Endothelial cell of umbilical vein (primary cell): ENCODE measurements around the gene IFNA7. TPM values are rescaled to one million over a fixed set of nuclear protein-coding genes. Genes with fewer than 3 reads are reported as not detected.

Experiments used
- BruUV-seq: library from RNA; stranded (reverse); fragments of 400-500 nt; replicated peaks from 2 replicates; lab custom pipeline; 2021; lab: Mats Ljungman, UMichigan
- CTCF ChIA-PET: fragments of 300-600, 350-600 bp; sonication (Branson Sonifier 250); formaldehyde crosslinking; loops from one replicate; lab custom pipeline; 2021; ENCODE audit warnings: antibody characterized with exemption, inconsistent platforms; lab: Charles Lee
- POLR2A ChIA-PET: fragments of 300-600, 350-600 bp; sonication (Branson Sonifier 250); formaldehyde crosslinking; loops from one replicate; lab custom pipeline; 2021; ENCODE audit warnings: antibody characterized with exemption, inconsistent platforms; lab: Charles Lee
- DNase-seq: peaks from one replicate; pipeline ENCODE4 v3.0.0-alpha.2; 2011; ENCODE audit warnings: low read depth, low spot score
- FAIRE-seq: peaks from 2 replicates; lab custom pipeline; 2011; peaks lifted over from hg19 to GRCh38; lab: Jason Lieb, UNC
- H2AFZ ChIP-seq: 2 replicates; pipeline ENCODE4 v1.6.0; 2012; ENCODE audit warnings: low read depth, low read length, control low read depth, inconsistent platforms
- H3K27ac ChIP-seq: 2 replicates; pipeline ENCODE4 v1.5.1; 2011; ENCODE audit warnings: low read depth, mild to moderate bottlenecking, control low read depth, low read length, moderate library complexity; ENCODE audit not compliant: insufficient read depth
- H3K27me3 ChIP-seq, 2 experiments: 2 replicates each; pipeline versions ENCODE4 v1.6.0 to v1.6.1; 2011; ENCODE audit warnings: low read length in 2 of 2, mixed read lengths in 1 of 2; ENCODE audit not compliant: control insufficient read depth in 2 of 2, insufficient read depth in 2 of 2
- H3K36me3 ChIP-seq, 2 experiments: 2 replicates in 1 of 2; 3 replicates in 1 of 2; pipeline ENCODE4 v1.5.1; 2011; ENCODE audit warnings: low read length in 2 of 2, mild to moderate bottlenecking in 1 of 2, moderate library complexity in 1 of 2; ENCODE audit not compliant: control insufficient read depth in 2 of 2, insufficient read depth in 2 of 2; ENCODE audit errors: extremely low read depth in 1 of 2
- H3K4me1 ChIP-seq: 3 replicates; pipeline ENCODE4 v1.5.1; 2011; ENCODE audit warnings: mild to moderate bottlenecking, low read length; ENCODE audit not compliant: control insufficient read depth, insufficient read depth; ENCODE audit errors: extremely low read depth
- H3K4me2 ChIP-seq: 2 replicates; pipeline ENCODE4 v1.6.1; 2011; ENCODE audit warnings: low read length, control low read depth, mixed read lengths; ENCODE audit not compliant: insufficient read depth
- H3K4me3 ChIP-seq, 3 experiments: fragments of 200-600 bp in 1 of 3; sonication (generic), shearing (Covaris generic) in 1 of 3; replicated peaks in 1 of 3; 2 replicates each; pipeline ENCODE4 v1.5.1; 2011 to 2016; ENCODE audit warnings: control low read depth in 3 of 3, low read length in 3 of 3, mild to moderate bottlenecking in 2 of 3, inconsistent platforms in 1 of 3, low read depth in 1 of 3, moderate library complexity in 1 of 3; ENCODE audit not compliant: insufficient read depth in 1 of 3
- H3K79me2 ChIP-seq: 2 replicates; pipeline ENCODE4 v1.6.0; 2012; ENCODE audit warnings: low read length, inconsistent platforms; ENCODE audit not compliant: control insufficient read depth, insufficient read depth
- H3K9ac ChIP-seq: replicated peaks from 2 replicates; pipeline ENCODE3; 2011; ENCODE audit warnings: low read length, control low read depth; ENCODE audit not compliant: insufficient read depth; ENCODE audit errors: extremely low read depth
- H3K9me1 ChIP-seq: replicated peaks from 3 replicates; pipeline ENCODE4 v1.6.0; 2011; ENCODE audit warnings: mild to moderate bottlenecking, low read length; ENCODE audit not compliant: control insufficient read depth, insufficient read depth; ENCODE audit errors: extremely low read depth
- H3K9me3 ChIP-seq: replicated peaks from 2 replicates; pipeline ENCODE4 v1.5.1; 2012; ENCODE audit warnings: low read length, inconsistent platforms; ENCODE audit not compliant: control insufficient read depth, insufficient read depth
- H4K20me1 ChIP-seq: replicated peaks from 2 replicates; pipeline ENCODE3; 2011; ENCODE audit warnings: mild to moderate bottlenecking, low read length; ENCODE audit not compliant: control insufficient read depth, insufficient read depth; ENCODE audit errors: extremely low read depth
- EZH2 ChIP-seq: IDR thresholded peaks from 2 replicates; pipeline ENCODE4 v1.6.1; 2012; ENCODE audit warnings: borderline replicate concordance, low read depth, mild to moderate bottlenecking, moderate library complexity, low read length, inconsistent platforms; ENCODE audit not compliant: severe bottlenecking
- FOS ChIP-seq: IDR thresholded peaks from 2 replicates; pipeline ENCODE4 v1.6.1; 2011; ENCODE audit warnings: mild to moderate bottlenecking, low read length, moderate library complexity, borderline replicate concordance; ENCODE audit not compliant: insufficient read depth
- GATA2 ChIP-seq: IDR thresholded peaks from 2 replicates; pipeline ENCODE4 v1.7.0; 2011; ENCODE audit warnings: low read depth, mild to moderate bottlenecking, moderate library complexity, mixed read lengths, low read length; ENCODE audit not compliant: insufficient read length, insufficient read depth
- JUN ChIP-seq: IDR thresholded peaks from 2 replicates; pipeline ENCODE4 v1.6.1; 2011; ENCODE audit warnings: borderline replicate concordance, low read depth; ENCODE audit not compliant: insufficient read length, insufficient read depth
- MYC ChIP-seq: IDR thresholded peaks from one replicate; pipeline ENCODE4 v1.6.1; 2011; ENCODE audit warnings: mild to moderate bottlenecking, low read depth, low read length
- POLR2A ChIP-seq: IDR thresholded peaks from 2 replicates; pipeline ENCODE4 v1.6.1; 2012; ENCODE audit warnings: low read depth, mild to moderate bottlenecking, control low read depth, low read length
- POLR2AphosphoS5 ChIP-seq: IDR thresholded peaks from 2 replicates; pipeline ENCODE4 v1.6.1; 2012; ENCODE audit warnings: low read depth, mild to moderate bottlenecking, control low read depth, low read length, moderate library complexity; ENCODE audit not compliant: insufficient read depth
- dilution Hi-C: fragments of 300-500 bp; cut with MboI; formaldehyde crosslinking; loops from one replicate; pipeline ENCODE4 v1.15.0; 2019; ENCODE audit warnings: low sequenced_read_pairs; ENCODE audit not compliant: extremely low pct_ligation_motif_present
- intact Hi-C: fragments of 100-400 bp; cut with micrococcal nuclease; formaldehyde crosslinking; loops from one replicate; pipeline ENCODE4 v1.10.0; 2022
- polyA plus RNA-seq, 4 experiments: library from polyadenylated mRNA; depleted of rRNA in 3 of 4; stranded (reverse) in 3 of 4; unstranded in 1 of 4; fragments of >200 nt; gene quantifications; 2 replicates each; pipeline versions ENCODE4 v1.2.1 to v1.2.3, GENCODE V29; 2011 to 2012; ENCODE audit warnings: missing spikeins in 1 of 4
- total RNA-seq: library from RNA; stranded (reverse); gene quantifications from 2 replicates; pipeline ENCODE4 v1.2.3, GENCODE V29; 2021
- TF ChIP-seq, protein P1 (sequence below), 2 donors: IDR thresholded peaks; 1 replicate in 1 of 2; 2 replicates in 1 of 2; pipeline ENCODE4 v1.5.1; 2011; ENCODE audit warnings: low read length in 2 of 2, mild to moderate bottlenecking in 2 of 2, moderate library complexity in 2 of 2, control low read depth in 1 of 2, inconsistent platforms in 1 of 2, low read depth in 1 of 2; ENCODE audit not compliant: insufficient read depth in 1 of 2; ENCODE audit errors: extremely low read depth in 1 of 2
- TF ChIP-seq, protein P2 (sequence below): IDR thresholded peaks from 2 replicates; pipeline ENCODE4 v1.6.1; 2011; ENCODE audit not compliant: insufficient read depth, insufficient read length

Gene IFNA7
- total and polyA plus RNA-seq, 2 donors (not counting 3 experiments of a cell fraction or from before 2014, with no cell fraction given) = not detected

DNA sequence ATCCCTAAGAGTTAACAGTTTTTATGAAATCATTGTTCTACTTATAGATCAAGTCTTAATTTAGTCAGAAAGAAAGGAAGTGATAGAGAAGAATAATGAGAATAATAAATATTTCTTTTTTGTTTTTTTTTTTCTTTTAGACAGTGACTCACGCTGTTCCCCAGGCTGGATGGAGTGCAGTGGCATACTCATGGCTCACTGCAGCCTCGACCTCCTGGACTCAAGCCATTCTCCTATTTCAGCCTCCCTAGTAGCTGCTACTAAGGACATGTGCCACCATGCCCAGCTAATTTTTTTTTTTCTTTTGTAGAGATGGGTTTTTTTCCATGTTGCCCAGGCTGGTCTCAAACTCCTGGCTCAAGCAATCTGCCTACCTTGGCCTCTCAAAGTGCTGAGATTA, 46.5 kb downstream of the IFNA7 start:
- no peaks in the 10 kb centered on the region for H3K9me1 ChIP-seq
- H3K36me3 ChIP-seq = no peaks in the 10 kb centered on the region
- DNase-seq = no peak
- H2AFZ ChIP-seq = no peak overlapping the region
- BruUV-seq = no TSS peak
- H3K79me2 ChIP-seq = no peaks in the 10 kb centered on the region
- FAIRE-seq = no peak
- no peaks in the 10 kb centered on the region for H4K20me1 ChIP-seq
- no peaks in the 10 kb centered on the region for H3K27me3 ChIP-seq
- peaks cover 13% of the 10 kb centered on the region for H3K4me1 ChIP-seq
- TF ChIP-seq EZH2 (no peak), POLR2A (no peak), POLR2AphosphoS5 (no peak), FOS (no peak), JUN (no peak), MYC (no peak), GATA2 (no peak)
- TF ChIP-seq, protein P1, sequence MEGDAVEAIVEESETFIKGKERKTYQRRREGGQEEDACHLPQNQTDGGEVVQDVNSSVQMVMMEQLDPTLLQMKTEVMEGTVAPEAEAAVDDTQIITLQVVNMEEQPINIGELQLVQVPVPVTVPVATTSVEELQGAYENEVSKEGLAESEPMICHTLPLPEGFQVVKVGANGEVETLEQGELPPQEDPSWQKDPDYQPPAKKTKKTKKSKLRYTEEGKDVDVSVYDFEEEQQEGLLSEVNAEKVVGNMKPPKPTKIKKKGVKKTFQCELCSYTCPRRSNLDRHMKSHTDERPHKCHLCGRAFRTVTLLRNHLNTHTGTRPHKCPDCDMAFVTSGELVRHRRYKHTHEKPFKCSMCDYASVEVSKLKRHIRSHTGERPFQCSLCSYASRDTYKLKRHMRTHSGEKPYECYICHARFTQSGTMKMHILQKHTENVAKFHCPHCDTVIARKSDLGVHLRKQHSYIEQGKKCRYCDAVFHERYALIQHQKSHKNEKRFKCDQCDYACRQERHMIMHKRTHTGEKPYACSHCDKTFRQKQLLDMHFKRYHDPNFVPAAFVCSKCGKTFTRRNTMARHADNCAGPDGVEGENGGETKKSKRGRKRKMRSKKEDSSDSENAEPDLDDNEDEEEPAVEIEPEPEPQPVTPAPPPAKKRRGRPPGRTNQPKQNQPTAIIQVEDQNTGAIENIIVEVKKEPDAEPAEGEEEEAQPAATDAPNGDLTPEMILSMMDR (IDR thresholded peaks at IDR 0.05; ENCODE audit: extremely low read depth in 1 of 2, insufficient read depth in 1 of 2, low read depth in 1 of 2, low read length in 2 of 2) = no peak
- TF ChIP-seq, protein P2, sequence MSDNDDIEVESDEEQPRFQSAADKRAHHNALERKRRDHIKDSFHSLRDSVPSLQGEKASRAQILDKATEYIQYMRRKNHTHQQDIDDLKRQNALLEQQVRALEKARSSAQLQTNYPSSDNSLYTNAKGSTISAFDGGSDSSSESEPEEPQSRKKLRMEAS = no peak
- H3K9me3 ChIP-seq = no peaks in the 10 kb centered on the region
- no peak overlapping the region for H3K4me3 ChIP-seq
- ChIA-PET POLR2A (no interaction called here), CTCF (interaction anchor here (1.5 kb wide), 1 partner anchor 214 kb away, joined by 3 read pairs; no protein-coding TSS in a partner anchor)
- intact Hi-C loops (no loop called here), dilution Hi-C loops (no loop called here)
- H3K4me2 ChIP-seq = no peak overlapping the region
- H3K27ac ChIP-seq = no peak overlapping the region
- no peak overlapping the region for H3K9ac ChIP-seq
